GM23338 (cell line): ENCODE results near the gene PDCD11.

ENCODE experiments used
- CREB1 ChIP-seq: fragments of 250-450 bp; sonication (Bioruptor Pico); IDR thresholded peaks from 2 replicates; pipeline ENCODE4 v1.5.0; 2020; ENCODE audit warnings: low read depth, mild to moderate bottlenecking, moderate library complexity
- CTCF ChIP-seq, 2 experiments: fragments of 200-600 bp in 1 of 2; sonication (generic) in 1 of 2; conservative IDR thresholded peaks; 2 replicates each; pipeline versions ENCODE4 v1.5.1 to v1.6.1; 2016 to 2017; ENCODE audit warnings: antibody characterized with exemption in 2 of 2, low read depth in 2 of 2, mild to moderate bottlenecking in 2 of 2, moderate library complexity in 1 of 2
- ETS1 ChIP-seq: IDR thresholded peaks from 2 replicates; pipeline ENCODE4 v1.6.1; 2016; ENCODE audit warnings: antibody characterized with exemption
- EZH2 ChIP-seq: fragments of 200-600 bp; sonication (generic); IDR thresholded peaks from one replicate; pipeline ENCODE4 v1.8.0; 2017; ENCODE audit warnings: antibody characterized with exemption, mild to moderate bottlenecking, low read depth; ENCODE audit not compliant: unreplicated experiment
- EZH2phosphoT487 ChIP-seq: fragments of 200-600 bp; sonication (generic); IDR thresholded peaks from one replicate; pipeline ENCODE4 v1.8.1; 2018; ENCODE audit warnings: antibody characterized with exemption; ENCODE audit not compliant: unreplicated experiment
- JUNB ChIP-seq: IDR thresholded peaks from one replicate; pipeline ENCODE4 v1.6.1; 2016; ENCODE audit warnings: antibody characterized with exemption; ENCODE audit not compliant: unreplicated experiment
- NANOG ChIP-seq: IDR thresholded peaks from 2 replicates; pipeline ENCODE4 v1.6.1; 2016; ENCODE audit warnings: antibody characterized with exemption, borderline replicate concordance
- POLR2AphosphoS5 ChIP-seq: IDR thresholded peaks from 2 replicates; pipeline ENCODE4 v1.6.1; 2016; ENCODE audit warnings: antibody characterized with exemption, low read depth
- REST ChIP-seq: IDR thresholded peaks from one replicate; pipeline ENCODE4 v1.6.1; 2018; ENCODE audit warnings: antibody characterized with exemption; ENCODE audit not compliant: unreplicated experiment
- STAT1 ChIP-seq: IDR thresholded peaks from one replicate; pipeline ENCODE4 v1.6.1; 2016; ENCODE audit warnings: antibody characterized with exemption; ENCODE audit not compliant: unreplicated experiment
- ZNF114 ChIP-seq: fragments of 250-450 bp; sonication (Bioruptor Pico); IDR thresholded peaks from 2 replicates; pipeline ENCODE4 v1.5.0; 2020; ENCODE audit warnings: mild to moderate bottlenecking, moderate library complexity
- ZNF462 ChIP-seq: fragments of 250-450 bp; sonication (Bioruptor Pico); IDR thresholded peaks from 2 replicates; pipeline ENCODE4 v1.5.0; 2020; ENCODE audit warnings: mild to moderate bottlenecking, moderate library complexity

GRCh38 chr10:103451091-103451813, 54.8 kb downstream of the PDCD11 start:
- TF ChIP-seq CREB1 (CRISPR knock-in tag) (no peak), CTCF (conservative IDR thresholded peaks at IDR 0.05; ENCODE audit: low read depth in 2 of 2) (no peak), POLR2AphosphoS5 (no peak), REST (no peak), EZH2 (no peak), NANOG (no peak), EZH2phosphoT487 (no peak), JUNB (no peak), ZNF462 (CRISPR knock-in tag) (no peak), ZNF114 (CRISPR knock-in tag) (no peak), ETS1 (no peak), STAT1 (no peak)
